ENCODE measurements around the gene NDUFA5.

NDUFA5 gene

DNA sequence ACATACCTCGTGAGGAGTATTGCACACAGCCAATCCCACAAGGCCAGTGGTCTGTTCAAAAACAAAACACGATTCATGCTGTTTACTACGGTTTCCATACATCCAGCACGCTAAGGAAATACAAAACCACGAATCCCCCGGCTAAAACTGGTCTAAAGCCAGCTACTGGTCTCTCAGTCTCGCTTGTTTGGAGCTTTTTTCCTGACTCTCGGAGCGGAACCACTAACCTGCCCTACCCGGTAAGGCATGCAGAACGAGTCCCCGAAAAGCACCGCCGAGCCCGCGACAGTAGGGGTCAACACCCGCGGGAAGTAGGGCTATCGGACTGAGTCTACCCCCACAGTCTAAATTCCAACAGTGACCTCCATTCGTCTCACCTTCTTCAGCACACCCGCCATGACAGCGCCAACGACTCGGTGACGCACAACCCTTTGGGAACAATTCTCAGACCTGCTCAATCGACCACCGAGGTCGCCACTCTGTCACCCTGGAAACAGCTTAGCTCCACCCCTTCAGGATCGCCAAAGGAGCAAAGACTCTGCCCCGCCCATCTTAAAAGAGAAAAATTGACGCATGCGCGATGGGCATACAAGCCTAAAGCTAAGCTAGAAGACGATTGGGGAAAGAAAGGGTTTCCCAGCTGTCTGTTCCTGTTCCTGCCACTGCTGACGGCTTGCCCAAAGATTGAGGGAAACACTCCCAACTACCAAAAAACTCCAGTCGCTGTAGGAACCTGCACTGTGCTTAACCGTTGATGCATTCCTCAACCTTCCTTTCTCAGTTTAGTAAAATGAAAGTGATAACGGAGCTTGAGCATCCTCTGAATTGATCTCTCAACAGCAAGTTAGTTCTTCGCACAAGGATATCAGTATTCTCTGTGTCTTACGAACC lies at the start of gene NDUFA5:
NDUFA5 (minus strand) TSS at position 421 of the 891 bp plus-strand sequence; CDS start at position 398, 23 bp downstream.
- peak; percentile 96 to 99 for DNase-seq

GRCh38 chr7:123604739-123605138 lies 47.1 kb upstream of the NDUFA5 start:
- DNase-seq, result no peak

GRCh38 chr7:123602648-123603047 lies 45.0 kb upstream of the NDUFA5 start:
- no peak for DNase-seq

DNA sequence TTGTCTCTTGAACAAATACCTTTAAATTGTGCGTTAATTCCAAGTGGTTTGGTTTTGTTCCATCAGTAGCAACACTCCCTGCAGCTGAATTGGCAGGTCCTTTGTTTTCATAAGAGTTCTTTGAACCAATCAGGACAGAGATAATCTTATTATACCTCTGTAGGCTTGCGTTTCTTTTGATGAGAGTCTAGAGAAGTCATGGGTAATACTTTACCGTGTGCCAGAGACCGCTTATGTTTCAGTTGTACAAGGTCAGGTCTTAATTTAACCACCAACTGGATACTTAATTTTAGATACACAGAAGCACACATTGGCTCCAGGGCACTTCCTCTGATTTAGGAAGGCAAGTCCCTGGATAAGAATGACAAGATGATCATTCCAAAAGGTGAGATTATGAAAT lies 43.9 kb upstream of the NDUFA5 start, which contains the start of gene ASB15:
ASB15 (plus strand) TSS at position 292 of the 400 bp plus-strand sequence. CDS start 12,682 bp downstream, outside the sequence.
- DNase-seq, result no peak

DNA sequence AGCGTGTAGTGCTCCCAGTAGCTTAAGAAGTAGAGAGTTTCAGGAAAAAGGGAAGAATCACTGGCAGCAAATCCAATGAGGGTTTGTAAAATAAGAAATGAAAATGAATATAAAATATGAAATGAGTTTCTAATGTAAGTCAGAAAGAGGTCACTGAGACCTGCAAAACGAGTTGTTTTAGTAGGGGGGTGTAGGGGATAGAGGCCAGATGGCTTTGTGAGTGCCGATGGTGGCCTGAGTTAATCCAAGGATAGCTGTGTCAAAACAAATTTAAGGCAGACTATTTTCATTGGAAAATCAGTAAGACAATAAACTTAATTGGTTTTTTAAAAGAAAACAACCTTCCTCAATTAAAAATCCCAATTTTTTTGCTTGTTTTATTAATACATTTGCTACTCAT lies 43.3 kb upstream of the NDUFA5 start:
- DNase-seq, result no peak

DNA sequence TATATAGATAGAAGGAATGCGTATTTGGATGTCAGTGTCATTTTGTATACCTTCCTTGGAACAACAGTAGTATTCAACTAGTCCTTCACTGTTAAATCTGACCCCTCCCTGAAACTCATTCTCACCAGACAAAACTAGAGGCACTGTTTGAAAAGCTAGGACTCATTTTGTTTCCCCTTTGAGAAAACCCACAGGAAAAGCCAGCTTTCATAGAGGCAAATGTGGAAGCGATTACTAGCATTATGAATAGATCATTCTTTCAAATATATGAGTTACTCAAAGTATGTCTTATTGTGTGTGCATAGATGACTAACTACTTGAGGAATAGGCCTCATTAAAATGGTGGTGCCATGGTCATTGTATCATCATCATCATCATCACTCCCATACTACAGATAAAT lies 42.1 kb upstream of the NDUFA5 start:
- DNase-seq, result no peak

GRCh38 chr7:123598657-123599056 lies 41.0 kb upstream of the NDUFA5 start:
- no peak for DNase-seq

- no peak for DNase-seq
Measured at GRCh38 chr7:123594813-123595241, 37.2 kb upstream of the NDUFA5 start.

GRCh38 chr7:123588376-123588775 lies 30.8 kb upstream of the NDUFA5 start:
- no peak for DNase-seq

GRCh38 chr7:123583821-123584220 lies 26.2 kb upstream of the NDUFA5 start:
- no peak for DNase-seq

GRCh38 chr7:123581162-123581459 lies 23.5 kb upstream of the NDUFA5 start:
- DNase-seq, result no peak

DNA sequence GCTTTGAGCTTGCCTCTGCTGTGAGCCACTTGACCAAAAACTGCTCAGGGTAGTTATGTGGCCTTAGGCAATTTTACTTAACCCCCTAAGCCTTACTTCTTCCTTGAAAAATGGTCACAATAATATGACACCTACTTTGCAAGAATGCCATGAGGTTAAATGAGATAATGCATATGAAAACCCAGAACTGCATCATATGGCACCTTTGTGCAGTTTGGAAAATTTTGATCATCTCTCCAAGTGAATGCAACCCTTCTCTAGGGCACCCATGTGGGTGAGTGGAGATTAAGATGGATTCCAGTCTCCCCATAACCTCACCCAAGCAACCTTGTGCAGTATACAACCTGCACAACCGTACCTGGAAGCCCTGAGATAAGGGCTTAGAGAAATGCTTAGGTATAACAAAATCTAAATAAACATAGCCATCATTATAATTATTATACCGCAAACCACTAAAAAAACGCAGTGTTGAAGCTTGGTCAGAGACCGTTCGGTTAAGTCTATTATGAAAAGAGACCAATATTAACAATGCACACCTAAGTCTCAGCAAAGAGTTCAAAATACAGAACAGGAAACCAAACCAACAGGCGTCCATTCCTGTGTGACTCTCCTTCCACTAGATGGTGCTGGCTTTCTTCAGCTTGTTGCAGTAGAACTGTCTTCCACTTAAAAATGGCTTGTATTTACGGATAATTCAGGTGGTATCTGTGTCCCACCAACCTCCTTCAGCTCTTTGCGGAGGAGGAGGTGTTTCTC lies 23.0 kb upstream of the NDUFA5 start:
- peak; percentile 3 to 40 for DNase-seq

- no peak for DNase-seq
Measured at GRCh38 chr7:123579416-123579815, 21.8 kb upstream of the NDUFA5 start.

DNA sequence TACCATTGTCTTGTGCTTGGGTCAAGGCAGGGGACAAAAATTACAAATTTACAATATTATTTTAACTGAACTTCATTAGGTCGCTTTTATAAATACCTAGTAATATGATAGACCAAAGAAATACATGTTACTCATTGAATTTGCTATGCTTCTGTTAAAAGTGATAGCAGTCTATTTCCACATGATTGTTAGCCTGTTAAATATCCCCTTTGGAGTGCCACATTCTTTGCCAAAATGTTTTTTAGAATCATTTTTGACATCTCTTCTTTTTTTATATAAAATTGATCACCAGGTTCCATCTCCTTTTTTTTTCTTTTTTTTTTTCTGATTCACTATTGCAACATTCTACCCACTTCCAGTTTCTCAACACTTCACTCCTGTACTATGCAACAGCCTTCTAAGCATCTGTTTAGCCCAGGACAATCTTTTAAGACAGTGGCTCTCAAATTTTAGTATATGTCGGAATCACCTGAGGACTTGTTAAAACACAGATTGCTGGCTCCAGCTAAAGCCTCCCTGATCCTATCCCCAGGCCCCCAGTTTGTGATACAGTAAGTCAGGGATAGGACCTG lies 16.4 kb upstream of the NDUFA5 start:
- DNase-seq, result no peak

DNA sequence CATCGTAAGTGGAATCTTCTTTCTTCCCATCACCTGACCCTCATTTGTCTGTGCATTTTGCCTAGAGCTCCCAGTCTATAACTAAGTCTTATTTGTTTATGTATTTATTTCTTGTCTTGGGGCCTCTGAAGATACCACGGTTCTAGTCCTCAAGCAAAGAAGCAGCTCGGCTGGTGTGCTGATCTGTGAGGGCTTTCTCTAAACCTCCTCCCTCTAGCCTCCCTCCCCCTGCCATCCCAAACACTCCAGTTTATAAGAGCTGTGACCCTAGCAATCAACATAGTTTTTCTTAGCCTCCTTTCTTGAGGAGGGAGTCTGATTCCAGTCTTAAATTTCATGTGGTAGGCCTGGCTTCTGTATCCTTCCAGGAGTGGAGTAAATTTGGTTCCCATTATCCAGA lies 15.7 kb upstream of the NDUFA5 start:
- DNase-seq, result no peak

DNA sequence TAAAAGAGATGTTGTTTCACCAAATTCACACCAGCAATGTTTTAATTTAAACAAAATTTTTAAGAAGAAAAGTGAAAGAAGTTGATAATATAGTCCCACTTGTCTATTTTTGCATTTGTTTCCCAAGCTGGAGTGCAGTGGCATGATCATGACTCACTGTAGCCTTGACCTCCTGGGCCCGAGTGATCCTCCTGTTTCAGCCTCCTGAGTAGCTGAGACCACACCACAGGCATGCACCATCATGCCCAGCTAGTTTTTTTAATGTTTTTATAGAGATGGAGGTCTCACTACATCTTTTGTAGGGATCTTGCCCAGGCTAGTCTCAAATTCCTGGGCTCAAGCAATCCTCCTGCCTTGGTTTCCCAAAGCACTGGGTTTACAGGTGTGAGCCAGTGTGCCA lies 14.1 kb upstream of the NDUFA5 start:
- no peak for DNase-seq

DNA sequence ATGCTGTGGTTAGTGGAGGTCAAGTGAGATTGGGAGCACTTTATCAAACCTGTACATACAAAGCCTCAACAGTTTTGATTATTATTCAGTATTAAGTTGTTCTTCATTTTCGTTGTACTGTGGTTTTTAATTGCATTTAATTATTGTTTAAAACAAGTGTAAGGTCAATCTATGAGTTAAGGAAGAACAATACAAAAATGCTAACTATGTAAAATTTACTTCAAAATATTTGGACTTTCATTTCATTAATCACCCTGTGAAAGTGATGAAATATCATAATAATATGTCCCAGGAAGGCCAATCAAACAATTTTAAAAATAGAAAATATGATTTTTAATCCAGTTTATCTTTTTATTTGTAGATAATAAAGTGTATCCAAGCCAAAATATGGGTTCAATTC lies 13.6 kb upstream of the NDUFA5 start:
- no peak for DNase-seq

DNA sequence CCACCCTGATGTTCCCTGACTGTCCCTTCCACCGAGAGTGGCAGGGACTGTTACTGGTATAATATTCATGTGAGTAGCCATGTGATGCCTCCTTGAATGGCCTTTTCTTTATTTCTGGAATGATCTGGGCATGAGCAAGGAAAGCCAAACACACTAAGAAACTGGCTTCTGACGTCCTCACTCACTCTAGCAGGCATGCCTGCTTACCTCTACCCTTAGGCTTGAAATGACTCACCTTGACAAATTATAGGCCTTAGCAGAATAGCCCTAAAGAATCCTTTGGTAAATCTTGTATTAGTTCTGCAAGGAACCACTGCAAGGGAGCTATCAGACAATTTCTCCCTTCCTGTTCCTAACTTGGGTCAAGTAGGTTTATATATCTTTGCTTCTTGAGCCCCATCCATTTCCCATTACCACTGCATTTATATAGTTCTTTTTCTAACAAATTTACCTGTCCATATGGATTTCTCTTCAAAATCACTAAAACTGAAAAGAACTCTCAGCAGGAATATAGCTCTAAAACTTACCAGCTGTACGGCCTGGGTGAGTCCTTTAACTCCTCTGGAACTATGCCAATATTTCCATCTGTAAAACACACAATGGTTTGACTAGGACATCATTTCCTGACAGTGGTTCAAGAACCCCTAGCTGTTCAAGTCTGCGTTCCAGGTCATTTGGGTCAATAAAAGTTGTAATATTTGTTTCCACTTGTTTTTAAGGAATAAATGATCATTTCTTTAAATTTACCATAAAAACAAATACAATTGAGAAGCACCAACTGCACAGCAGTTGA lies 13.0 kb upstream of the NDUFA5 start:
- DNase-seq, result peak in 1 of 2 experiments; percentile 13

- DNase-seq, result no peak
Measured at GRCh38 chr7:123569352-123570010, 11.9 kb upstream of the NDUFA5 start.

DNA sequence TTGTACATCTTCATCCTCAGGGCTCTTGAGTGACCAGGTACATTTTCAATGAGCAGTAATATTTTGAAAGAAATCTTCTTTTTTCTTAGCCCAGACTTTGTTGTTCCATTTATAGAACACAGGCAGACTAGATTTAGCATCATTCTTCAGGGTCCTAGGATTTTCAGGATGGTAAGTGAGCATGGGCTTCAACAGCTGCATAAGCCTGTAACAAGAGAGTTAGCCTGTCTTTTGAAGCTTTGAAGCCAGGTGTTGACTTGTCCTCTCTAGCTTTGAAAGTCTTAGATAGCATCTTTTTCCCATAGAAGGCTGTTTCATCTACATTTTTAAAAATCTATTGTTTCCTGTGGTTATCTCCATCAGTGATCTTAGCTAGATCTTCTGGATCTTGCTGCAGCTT lies 4.5 kb upstream of the NDUFA5 start:
- no peak for DNase-seq

DNA sequence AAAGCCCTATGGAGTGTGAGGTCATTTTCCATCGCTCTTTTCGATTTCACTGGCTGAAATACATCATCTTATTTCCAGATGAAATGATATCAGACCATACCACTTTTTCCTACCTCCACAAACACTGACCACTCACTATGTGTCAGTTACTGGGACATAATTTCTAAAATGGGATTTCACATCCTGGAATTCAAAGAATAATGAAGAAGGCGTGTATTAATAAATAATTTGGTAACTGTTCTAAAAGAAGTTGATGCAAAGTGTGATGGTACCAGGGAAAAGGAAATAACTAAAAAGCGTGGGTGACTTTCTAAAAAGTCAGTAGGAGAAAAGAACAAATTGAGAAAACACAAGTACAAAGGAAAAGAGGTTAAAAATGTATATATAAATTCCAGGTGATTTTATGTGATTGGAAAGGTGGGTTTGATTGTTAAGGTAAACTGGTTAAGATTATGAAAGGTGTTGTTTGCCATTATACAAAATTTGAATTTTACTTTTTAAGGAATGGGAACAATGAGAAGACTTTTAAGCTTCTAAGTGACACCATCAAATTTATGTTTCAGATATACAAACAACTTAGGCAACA lies 764 bp upstream of the NDUFA5 start:
- DNase-seq, result no peak

GRCh38 chr7:123557016-123557397 lies 611 bp downstream of the NDUFA5 start:
- DNase-seq, result no peak
